ENCODE measurements around the gene ADGRA1.

ADGRA1 gene

GRCh38 chr10:133179651-133180050 lies 91.9 kb downstream of the ADGRA1 start:
- no peak for DNase-seq
- Histone ChIP-seq H3K36me3 (no peaks in the 10 kb centered on the region), H3K4me1 (no peaks in the 10 kb centered on the region), H3K27me3 (peaks cover 0 to 29% of the 10 kb centered on the region in 2 donors), H3K4me3 (no peak overlapping the region), H3K9me3 (no peaks in the 10 kb centered on the region), H3K27ac (no peak overlapping the region)
- no peak for TF ChIP-seq CTCF (IDR thresholded peaks at IDR 0.05)
- intact Hi-C loops (cut with DNase I; ENCODE audit: low total_unique reads) = no loop called here

GRCh38 chr10:133180192-133180964 lies 92.7 kb downstream of the ADGRA1 start:
- H3K9me3 ChIP-seq = no peaks in the 10 kb centered on the region
- H3K4me1 ChIP-seq = no peaks in the 10 kb centered on the region
- intact Hi-C loops (cut with DNase I; ENCODE audit: low total_unique reads) = no loop called here
- H3K4me3 ChIP-seq = no peak overlapping the region
- no peaks in the 10 kb centered on the region for H3K36me3 ChIP-seq
- DNase-seq = no peak
- peaks cover 0 to 29% of the 10 kb centered on the region in 2 donors for H3K27me3 ChIP-seq
- no peak overlapping the region for H3K27ac ChIP-seq
- TF ChIP-seq CTCF (IDR thresholded peaks at IDR 0.05) = no peak

- no peak for DNase-seq
- no peaks in the 10 kb centered on the region for H3K4me1 ChIP-seq
- intact Hi-C loops (cut with DNase I; ENCODE audit: low total_unique reads) = no loop called here
These were observed 93.4 kb downstream of the ADGRA1 start for GRCh38 chr10:133180965-133181639.

More at GRCh38 chr10:133180965-133181639, 93.4 kb downstream of the ADGRA1 start:
- TF ChIP-seq CTCF (IDR thresholded peaks at IDR 0.05) = no peak
- Histone ChIP-seq H3K9me3 (no peaks in the 10 kb centered on the region), H3K36me3 (no peaks in the 10 kb centered on the region), H3K27ac (no peak overlapping the region), H3K27me3 (peaks cover 0 to 32% of the 10 kb centered on the region in 2 donors), H3K4me3 (no peak overlapping the region)

All from tibial artery (tissue), 4 donors.